ENCODE data around the gene MAGI1.

GRCh38 chr3:65955792-65956477, 82.8 kb downstream of the MAGI1 start:
- TF ChIP-seq CTCF (IDR thresholded peaks at IDR 0.05): no peak
- no peak for TF ChIP-seq POLR2A (IDR thresholded peaks at IDR 0.05)

Data from lower leg skin (tissue), 3 donors.